ENCODE data around the gene NPDC1.
"Not testable (repeated sequence)": the region's sequence is repeated elsewhere in the genome, so short reads cannot be mapped to it uniquely, and the experiment has no call there.

The NPDC1 gene

GRCh38 chr9:137075275-137075775, 29.3 kb upstream of the NPDC1 start:
- DNase-seq (ENCODE audit: low read depth in 2 of 2): no peak

- DNase-seq (ENCODE audit: low read depth in 2 of 2): no peak
These were observed 28.8 kb upstream of the NPDC1 start for GRCh38 chr9:137074657-137075274.

GRCh38 chr9:137073992-137074399, 28.0 kb upstream of the NPDC1 start:
- DNase-seq (ENCODE audit: low read depth in 2 of 2): no peak

- DNase-seq (ENCODE audit: low read depth in 2 of 2): no peak
These were observed 25.3 kb upstream of the NPDC1 start for GRCh38 chr9:137071282-137071681.

- DNase-seq (ENCODE audit: low read depth in 2 of 2): no peak
These were observed 24.9 kb upstream of the NPDC1 start for GRCh38 chr9:137070906-137071275.

- peak; percentile 55 to 77 for DNase-seq (ENCODE audit: low read depth in 2 of 2)
These were observed 24.4 kb upstream of the NPDC1 start, which contains the start of gene SAPCD2 for GRCh38 chr9:137070201-137070905. SAPCD2 (minus strand) TSS chr9:137070557; CDS start chr9:137070460, 97 bp downstream.

- no peak for DNase-seq (ENCODE audit: low read depth in 2 of 2)
These were observed 23.6 kb upstream of the NPDC1 start for GRCh38 chr9:137069508-137070091.

GRCh38 chr9:137068539-137069507, 22.8 kb upstream of the NPDC1 start:
- no peak for DNase-seq (ENCODE audit: low read depth in 2 of 2)

- DNase-seq (ENCODE audit: low read depth in 2 of 2): peak; percentile 63 to 78
These were observed 22.0 kb upstream of the NPDC1 start for GRCh38 chr9:137067860-137068538.

- no peak for DNase-seq (ENCODE audit: low read depth in 2 of 2)
These were observed 20.3 kb upstream of the NPDC1 start for GRCh38 chr9:137066096-137066861.

- DNase-seq (ENCODE audit: low read depth in 2 of 2): no peak
These were observed 19.5 kb upstream of the NPDC1 start for GRCh38 chr9:137065336-137065967.

- DNase-seq (ENCODE audit: low read depth in 2 of 2): no peak
These were observed 18.8 kb upstream of the NPDC1 start for GRCh38 chr9:137064880-137065164.

- DNase-seq (ENCODE audit: low read depth in 2 of 2): peak in 1 of 2 experiments; percentile 65
These were observed 18.3 kb upstream of the NPDC1 start for GRCh38 chr9:137064027-137064879.

- DNase-seq (ENCODE audit: low read depth in 2 of 2): no peak
These were observed 17.5 kb upstream of the NPDC1 start for GRCh38 chr9:137063311-137064026.

GRCh38 chr9:137062798-137063197, 16.8 kb upstream of the NPDC1 start:
- DNase-seq (ENCODE audit: low read depth in 2 of 2): not testable (repeated sequence)

GRCh38 chr9:137062384-137062783, 16.4 kb upstream of the NPDC1 start:
- no peak for DNase-seq (ENCODE audit: low read depth in 2 of 2)

- DNase-seq (ENCODE audit: low read depth in 2 of 2): no peak
These were observed 12.7 kb upstream of the NPDC1 start for GRCh38 chr9:137058521-137059234.

GRCh38 chr9:137057545-137057944, 11.6 kb upstream of the NPDC1 start:
- no peak for DNase-seq (ENCODE audit: low read depth in 2 of 2)

Data from stimulated activated CD4-positive, alpha-beta T cell treated with anti-CD3 and anti-CD28 coated beads, Interleukin-12 subunit alpha, Interleukin-12 subunit beta, amount 100 ng/mL, for 24 hours (primary cell).